CD4-positive, alpha-beta memory T cell (primary cell): ENCODE results near the gene BTN2A1. TPM values are rescaled to one million over a fixed set of nuclear protein-coding genes. Genes with fewer than 3 reads are reported as not detected.
"Not testable (repeated sequence)": the region's sequence is repeated elsewhere in the genome, so short reads cannot be mapped to it uniquely, and the experiment has no call there.

Experiments
- CTCF ChIA-PET: fragments of 350-600 bp; sonication (Branson Sonifier 250); formaldehyde crosslinking; loops from one replicate; lab custom pipeline; 2021; ENCODE audit warnings: inconsistent platforms; ENCODE audit not compliant: partially characterized antibody; lab: Charles Lee
- POLR2A ChIA-PET: fragments of 350-600 bp; sonication (Branson Sonifier 250); formaldehyde crosslinking; loops from one replicate; lab custom pipeline; 2021; ENCODE audit not compliant: partially characterized antibody; lab: Charles Lee
- DNase-seq, 5 donors: peaks; one replicate each; pipeline versions ENCODE4 v3.0.0 to v3.0.0-alpha.2; 2020 to 2022; ENCODE audit warnings: mixed read lengths in 1 of 5
- H3K27ac ChIP-seq: one replicate; pipeline ENCODE4 v1.7.0; 2013; ENCODE audit warnings: low read depth, low read length
- H3K27me3 ChIP-seq: 2 replicates; pipeline ENCODE4 v1.7.0; 2013; ENCODE audit warnings: mild to moderate bottlenecking, low read length, moderate library complexity; ENCODE audit not compliant: insufficient read depth
- H3K36me3 ChIP-seq: 2 replicates; pipeline ENCODE4 v1.7.0; 2013; ENCODE audit warnings: mild to moderate bottlenecking, low read length, moderate library complexity; ENCODE audit not compliant: insufficient read depth
- H3K4me1 ChIP-seq: 2 replicates; pipeline ENCODE4 v1.7.0; 2013; ENCODE audit warnings: mild to moderate bottlenecking, low read length, moderate library complexity; ENCODE audit not compliant: insufficient read depth
- H3K4me3 ChIP-seq, 2 donors: one replicate each; pipeline ENCODE4 v1.7.0; 2013; ENCODE audit warnings: low read length in 2 of 2, mild to moderate bottlenecking in 1 of 2
- H3K9me3 ChIP-seq, 2 donors: one replicate each; pipeline ENCODE4 v1.7.0; 2013; ENCODE audit warnings: low read length in 2 of 2, control low read depth in 1 of 2; ENCODE audit not compliant: control insufficient read depth in 1 of 2
- H3K27ac Mint-ChIP-seq, 7 donors: one replicate each; pipeline ENCODE4 v1.8.0; 2020 to 2021; ENCODE audit warnings: mixed read lengths in 7 of 7, mild to moderate bottlenecking in 6 of 7, inconsistent platforms in 3 of 7, moderate library complexity in 3 of 7
- H3K27me3 Mint-ChIP-seq, 2 donors: one replicate each; pipeline ENCODE4 v1.8.0; 2020 to 2021; ENCODE audit warnings: mixed read lengths in 2 of 2
- H3K36me3 Mint-ChIP-seq, 2 donors: one replicate each; pipeline ENCODE4 v1.8.0; 2020 to 2021; ENCODE audit warnings: mixed read lengths in 2 of 2, inconsistent platforms in 1 of 2, mild to moderate bottlenecking in 1 of 2
- H3K4me1 Mint-ChIP-seq, 4 donors: one replicate each; pipeline ENCODE4 v1.8.0; 2020 to 2021; ENCODE audit warnings: mixed read lengths in 4 of 4, mild to moderate bottlenecking in 1 of 4
- H3K4me3 Mint-ChIP-seq, 8 donors: one replicate each; pipeline ENCODE4 v1.8.0; 2020 to 2021; ENCODE audit warnings: mixed read lengths in 8 of 8, mild to moderate bottlenecking in 7 of 8, moderate library complexity in 6 of 8, inconsistent platforms in 3 of 8
- H3K9me3 Mint-ChIP-seq, 8 donors: one replicate each; pipeline ENCODE4 v1.8.0; 2020 to 2021; ENCODE audit warnings: mixed read lengths in 8 of 8, mild to moderate bottlenecking in 5 of 8, inconsistent platforms in 3 of 8, moderate library complexity in 1 of 8
- intact Hi-C: fragments of 100-400 bp; cut with micrococcal nuclease; formaldehyde crosslinking; loops from one replicate; pipeline ENCODE4 v1.15.1; 2023
- polyA plus RNA-seq, 2 donors: library from polyadenylated mRNA; unstranded; fragments of 300-500 nt; fragmentation: Illumina TruSeq; gene quantifications; one replicate each; pipeline ENCODE4 v1.2.3, GENCODE V29; 2021
- total RNA-seq, 2 experiments: library from RNA; stranded (reverse); gene quantifications; one replicate each; pipeline ENCODE4 v1.2.3, GENCODE V29; 2021

Gene BTN2A1
- total and polyA plus RNA-seq, 4 experiments from 2014 or later = 10.9 to 62.8 (median 36.4) TPM

- no peak overlapping the region for H3K4me3 ChIP-seq
- no peak overlapping the region for H3K27ac ChIP-seq
- H3K36me3 ChIP-seq = no peaks in the 10 kb centered on the region
- H3K27me3 ChIP-seq = no peaks in the 10 kb centered on the region
- no peak overlapping the region for H3K4me3 Mint-ChIP-seq
- H3K36me3 Mint-ChIP-seq = peaks cover 11 to 13% of the 10 kb centered on the region in 2 donors
- DNase-seq = no peak
- H3K27me3 Mint-ChIP-seq = no peaks in the 10 kb centered on the region
- H3K9me3 Mint-ChIP-seq = peaks cover 3 to 26% (median 11%) of the 10 kb centered on the region in 8 donors
- CTCF ChIA-PET = no interaction called here
- H3K4me1 ChIP-seq = no peaks in the 10 kb centered on the region
- no peak overlapping the region for H3K27ac Mint-ChIP-seq
- H3K9me3 ChIP-seq = peaks cover 0 to 4% of the 10 kb centered on the region in 2 donors
- H3K4me1 Mint-ChIP-seq = peaks cover 0 to 2% (median 0%) of the 10 kb centered on the region in 4 donors
- POLR2A ChIA-PET = no interaction called here
- intact Hi-C loops = no loop called here
Observed at GRCh38 chr6:26431258-26432172, 26.2 kb upstream of the BTN2A1 start.

- H3K27me3 ChIP-seq = no peaks in the 10 kb centered on the region
- Mint-ChIP-seq H3K27ac (no peak overlapping the region), H3K36me3 (peaks cover 9 to 13% of the 10 kb centered on the region in 2 donors), H3K4me1 (peaks cover 0 to 10% (median 0%) of the 10 kb centered on the region in 4 donors), H3K27me3 (no peaks in the 10 kb centered on the region), H3K9me3 (peaks cover 3 to 26% (median 11%) of the 10 kb centered on the region in 8 donors), H3K4me3 (no peak overlapping the region)
- H3K4me3 ChIP-seq = no peak overlapping the region
- no peaks in the 10 kb centered on the region for H3K4me1 ChIP-seq
- no peak overlapping the region for H3K27ac ChIP-seq
- DNase-seq = no peak
- intact Hi-C loops = no loop called here
- H3K9me3 ChIP-seq = peaks cover 0 to 4% of the 10 kb centered on the region in 2 donors
- H3K36me3 ChIP-seq = no peaks in the 10 kb centered on the region
- ChIA-PET POLR2A (no interaction called here), CTCF (no interaction called here)
Observed at GRCh38 chr6:26432627-26433201, 25.0 kb upstream of the BTN2A1 start.

DNA sequence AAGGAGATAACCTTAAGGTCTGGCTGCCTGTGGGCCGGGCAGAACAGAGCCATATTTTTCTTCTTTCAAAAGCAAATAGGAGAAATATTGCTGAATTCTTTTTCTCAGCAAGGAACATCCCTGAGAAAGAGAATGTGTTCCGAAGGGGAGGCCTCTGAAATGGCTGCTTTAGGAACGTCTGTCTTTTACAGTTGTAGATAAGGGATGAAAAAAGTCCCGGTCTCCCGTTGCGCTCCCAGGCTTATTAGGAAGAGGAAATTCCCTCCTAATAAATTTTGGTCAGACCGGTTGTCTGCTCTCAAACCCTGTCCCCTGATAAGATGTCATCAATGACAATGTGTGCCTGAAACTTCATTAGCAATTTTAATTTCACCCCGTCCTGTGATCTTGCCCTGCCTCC lies 24.1 kb upstream of the BTN2A1 start:
- CTCF ChIA-PET, H3K27ac ChIP-seq, H3K4me1 ChIP-seq, H3K4me3 ChIP-seq, H3K27me3 ChIP-seq, H3K4me1 Mint-ChIP-seq, DNase-seq, H3K9me3 ChIP-seq, H3K27me3 Mint-ChIP-seq, H3K4me3 Mint-ChIP-seq, intact Hi-C loops, H3K27ac Mint-ChIP-seq, POLR2A ChIA-PET, H3K36me3 ChIP-seq: not testable (repeated sequence)
- peaks cover 9 to 13% of the 10 kb centered on the region in 2 donors for H3K36me3 Mint-ChIP-seq
- H3K9me3 Mint-ChIP-seq = peaks cover 3 to 26% (median 11%) of the 10 kb centered on the region in 8 donors

DNA sequence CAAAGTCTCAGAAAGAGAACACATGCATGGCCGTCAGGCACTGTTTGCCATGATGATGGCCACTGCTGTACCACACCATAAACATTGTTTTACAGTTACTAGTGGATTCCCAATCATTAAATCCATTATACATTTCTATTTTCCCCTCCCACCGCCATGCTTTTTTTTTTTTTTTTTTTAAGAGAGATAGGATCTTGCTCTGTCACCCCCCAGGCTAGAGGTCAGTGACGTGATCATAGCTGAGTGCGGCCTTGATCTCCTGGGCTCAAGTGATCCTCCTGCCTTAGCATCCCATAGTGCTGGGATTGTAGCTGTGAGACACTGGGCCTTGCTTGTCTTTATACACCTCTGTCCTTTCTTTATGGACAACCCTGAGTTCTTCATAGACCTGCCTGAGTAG lies 21.7 kb upstream of the BTN2A1 start:
- Histone ChIP-seq H3K27me3 (no peaks in the 10 kb centered on the region), H3K9me3 (peaks cover 0 to 4% of the 10 kb centered on the region in 2 donors), H3K4me1 (peaks cover 11% of the 10 kb centered on the region), H3K36me3 (no peaks in the 10 kb centered on the region), H3K27ac (no peak overlapping the region), H3K4me3 (no peak overlapping the region)
- H3K4me1 Mint-ChIP-seq = peaks cover 8 to 24% (median 17%) of the 10 kb centered on the region in 4 donors
- H3K9me3 Mint-ChIP-seq = peaks cover 3 to 28% (median 13%) of the 10 kb centered on the region in 8 donors
- peaks cover 13 to 18% of the 10 kb centered on the region in 2 donors for H3K36me3 Mint-ChIP-seq
- intact Hi-C loops = no loop called here
- ChIA-PET POLR2A (no interaction called here), CTCF (interaction anchor here (0.7 kb wide), 1 partner anchor 38 kb away, joined by 4 read pairs; no protein-coding TSS in a partner anchor)
- no peak overlapping the region for H3K27ac Mint-ChIP-seq
- no peaks in the 10 kb centered on the region for H3K27me3 Mint-ChIP-seq
- no peak overlapping the region for H3K4me3 Mint-ChIP-seq
- DNase-seq = no peak

- peaks cover 14 to 34% (median 26%) of the 10 kb centered on the region in 4 donors for H3K4me1 Mint-ChIP-seq
- POLR2A ChIA-PET = no interaction called here
- CTCF ChIA-PET = no interaction called here
- peaks cover 0 to 4% of the 10 kb centered on the region in 2 donors for H3K9me3 ChIP-seq
- H3K9me3 Mint-ChIP-seq = peaks cover 3 to 24% (median 13%) of the 10 kb centered on the region in 8 donors
- H3K4me3 Mint-ChIP-seq = no peak overlapping the region
- peaks cover 12 to 26% of the 10 kb centered on the region in 2 donors for H3K36me3 Mint-ChIP-seq
- peak overlapping the region in 3 of 7 donors; percentile 8 to 49 (median 19) for H3K27ac Mint-ChIP-seq
- peaks cover 21% of the 10 kb centered on the region for H3K4me1 ChIP-seq
- no peak overlapping the region for H3K27ac ChIP-seq
- no peak overlapping the region for H3K4me3 ChIP-seq
- no peaks in the 10 kb centered on the region for H3K27me3 ChIP-seq
- no peak for DNase-seq
- no peaks in the 10 kb centered on the region for H3K27me3 Mint-ChIP-seq
- H3K36me3 ChIP-seq = no peaks in the 10 kb centered on the region
- intact Hi-C loops = no loop called here
Observed at GRCh38 chr6:26437550-26437949, 20.2 kb upstream of the BTN2A1 start.

GRCh38 chr6:26438000-26438399 lies 19.8 kb upstream of the BTN2A1 start:
- H3K27ac Mint-ChIP-seq = peak overlapping the region in 2 of 7 donors; percentile 8 to 28
- ChIA-PET POLR2A (interaction anchor here (1.0 kb wide), 1 partner anchor 695 kb away, joined by 3 read pairs; a partner anchor contains a TSS), CTCF (no interaction called here)
- peaks cover 3 to 24% (median 13%) of the 10 kb centered on the region in 8 donors for H3K9me3 Mint-ChIP-seq
- H3K36me3 Mint-ChIP-seq = peaks cover 12 to 30% of the 10 kb centered on the region in 2 donors
- Histone ChIP-seq H3K4me1 (peaks cover 26% of the 10 kb centered on the region), H3K27me3 (no peaks in the 10 kb centered on the region), H3K9me3 (peaks cover 0 to 4% of the 10 kb centered on the region in 2 donors), H3K27ac (no peak overlapping the region), H3K36me3 (no peaks in the 10 kb centered on the region), H3K4me3 (no peak overlapping the region)
- no peak for DNase-seq
- intact Hi-C loops = no loop called here
- H3K4me3 Mint-ChIP-seq = no peak overlapping the region
- H3K27me3 Mint-ChIP-seq = no peaks in the 10 kb centered on the region
- H3K4me1 Mint-ChIP-seq = peaks cover 16 to 38% (median 31%) of the 10 kb centered on the region in 4 donors
